Motor neuron (in vitro differentiated cells): ENCODE results near the gene CD9. TPM values are rescaled to one million over a fixed set of nuclear protein-coding genes. Genes with fewer than 3 reads are reported as not detected.

Experiments used
- ATAC-seq, 8 experiments: fragments of 200-7000 bp; cut with Tn5 transposase; replicated peaks in 6 of 8; 2 replicates each; pipeline ENCODE4 v1.8.0; 2021; ENCODE audit warnings: mild to moderate bottlenecking in 8 of 8, moderate library complexity in 8 of 8
- H3K27ac ChIP-seq, 2 donors: fragments of 250-450 bp; sonication (Bioruptor Pico); 2 replicates each; pipeline ENCODE4 v1.9.0; 2021; ENCODE audit warnings: antibody characterized with exemption in 2 of 2, mild to moderate bottlenecking in 2 of 2, moderate library complexity in 1 of 2
- H3K4me1 ChIP-seq, 2 donors: fragments of 250-450 bp; sonication (Bioruptor Pico); replicated peaks in 1 of 2; 2 replicates each; pipeline ENCODE4 v1.6.1; 2021; ENCODE audit warnings: antibody characterized with exemption in 2 of 2, mild to moderate bottlenecking in 2 of 2, moderate library complexity in 1 of 2
- H3K4me3 ChIP-seq, 5 donors: fragments of 250-450 bp; sonication (Bioruptor Pico); 2 replicates each; pipeline ENCODE4 v1.9.0; 2021; ENCODE audit warnings: antibody characterized with exemption in 5 of 5, mild to moderate bottlenecking in 5 of 5, moderate library complexity in 4 of 5
- WGBS, 10 experiments: fragments of 450-650 bp; shearing (Covaris generic); methylation state at CpG; one replicate each; pipeline ENCODE4 v1.0.0; 2022; 5-methylcytosine and 5-hydroxymethylcytosine counted together
- in situ Hi-C, 9 experiments: fragments of 400-800 bp; cut with MboI; loops; one replicate each; pipeline ENCODE4 v1.15.0; 2021; ENCODE audit warnings: low sequenced_read_pairs in 9 of 9, low pct_unique_long_range_greater_than_20kb in 2 of 9; ENCODE audit not compliant: unreplicated experiment in 9 of 9
- total RNA-seq, 8 experiments: library from RNA; unstranded; fragments of 300-600 nt; gene quantifications; 2 replicates each; pipeline versions ENCODE4 v1.2.3 to v1.2.4, GENCODE V29; 2022

CD9 gene
- total RNA-seq, 8 experiments from 2014 or later = 0.73 to 104 (median 2.5) TPM

DNA sequence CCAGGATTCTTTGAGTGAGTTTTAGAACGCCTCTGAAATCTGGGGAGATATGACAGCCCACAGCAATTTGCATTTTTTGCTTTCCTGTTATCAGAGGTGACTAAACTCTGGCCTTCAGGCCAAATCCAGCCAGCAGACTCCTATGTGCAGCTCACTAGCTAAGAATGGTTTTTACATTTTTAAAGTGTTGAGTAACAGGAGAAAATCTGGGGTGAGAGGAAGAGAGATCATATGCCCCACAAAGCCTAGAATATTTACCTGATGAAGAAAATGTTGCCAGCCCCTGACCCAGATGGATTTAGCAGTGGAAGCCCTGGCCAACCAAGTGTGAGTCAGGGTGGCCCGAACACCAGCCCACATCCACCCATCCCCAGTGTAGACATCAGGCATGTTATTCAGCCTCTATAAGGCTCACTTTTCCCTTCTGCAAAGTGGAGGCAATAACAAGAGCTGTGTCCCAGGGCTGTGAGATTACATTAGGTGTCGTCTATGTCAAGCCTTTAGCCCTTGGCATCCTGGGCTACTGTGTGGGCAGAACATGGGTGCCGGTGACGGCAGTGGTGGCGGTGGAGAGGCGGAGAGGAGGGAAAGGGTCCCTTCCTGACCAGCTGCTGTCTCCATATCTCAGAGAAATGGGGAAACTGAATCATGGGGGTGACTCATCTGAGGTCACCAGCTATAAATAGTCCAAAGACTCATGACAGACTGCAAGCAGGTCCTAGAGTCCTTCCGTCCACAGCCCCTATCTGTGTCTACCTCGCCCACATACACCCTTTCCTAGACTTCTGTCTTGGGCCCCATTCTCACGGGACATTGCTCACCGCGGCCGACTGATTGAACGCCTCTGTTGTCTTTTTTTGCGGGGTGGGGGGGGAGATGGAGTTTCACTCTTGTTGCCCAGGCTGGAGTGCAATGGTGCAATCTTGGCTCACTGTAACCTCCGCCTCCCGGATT, 32.6 kb upstream of the CD9 start:
- peak in 7 of 8 experiments; percentile 94 to 97 (median 96) for ATAC-seq
- no peak overlapping the region for H3K4me3 ChIP-seq
- peaks cover 0 to 5% of the 10 kb centered on the region in 2 donors for H3K4me1 ChIP-seq
- WGBS, 10 experiments = 3 to 100% (median 80%) methylated on average over 1 to 10 of the region's 17 CpGs; no CpG with 5 or more reads in 1 of the 10 experiments
- peak overlapping the region in 1 of 2 donors; percentile 55 for H3K27ac ChIP-seq
- in situ Hi-C loops = no loop called here

DNA sequence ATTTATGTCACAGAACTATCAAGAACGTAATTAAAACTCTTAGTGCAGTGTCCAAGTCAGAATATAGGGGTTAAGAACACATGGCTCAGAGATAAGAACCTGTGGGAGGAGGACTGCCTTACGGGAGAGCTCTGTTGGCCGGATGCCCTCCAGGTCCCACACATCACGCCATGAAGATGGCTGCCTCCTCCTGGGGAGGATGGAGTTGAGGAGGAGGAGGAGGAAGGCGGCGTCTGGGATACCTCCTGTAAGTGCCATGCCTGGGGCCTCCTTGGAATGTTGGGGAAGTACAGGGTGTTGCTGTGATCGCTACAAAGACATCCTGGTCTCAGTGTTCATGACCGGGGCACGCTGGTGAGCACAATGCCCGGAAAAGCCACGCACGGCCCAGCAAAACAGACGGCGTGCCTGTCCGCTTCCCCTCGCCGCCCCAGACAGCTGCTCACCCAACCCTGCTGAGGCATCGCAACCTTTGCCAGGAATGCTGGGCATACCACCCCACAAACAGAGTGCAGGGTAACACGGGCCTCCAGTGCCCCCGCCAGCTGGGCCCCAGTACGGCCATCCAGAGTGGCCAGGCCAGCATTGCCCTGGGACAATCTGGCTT, 28.7 kb upstream of the CD9 start:
- H3K4me3 ChIP-seq = no peak overlapping the region
- no peak overlapping the region for H3K27ac ChIP-seq
- H3K4me1 ChIP-seq = peaks cover 0 to 5% of the 10 kb centered on the region in 2 donors
- WGBS, 10 experiments = 80 to 100% (median 95%) methylated on average over 1 to 19 of the region's 21 CpGs; no CpG with 5 or more reads in 2 of the 10 experiments
- ATAC-seq = no peak
- in situ Hi-C loops = no loop called here

DNA sequence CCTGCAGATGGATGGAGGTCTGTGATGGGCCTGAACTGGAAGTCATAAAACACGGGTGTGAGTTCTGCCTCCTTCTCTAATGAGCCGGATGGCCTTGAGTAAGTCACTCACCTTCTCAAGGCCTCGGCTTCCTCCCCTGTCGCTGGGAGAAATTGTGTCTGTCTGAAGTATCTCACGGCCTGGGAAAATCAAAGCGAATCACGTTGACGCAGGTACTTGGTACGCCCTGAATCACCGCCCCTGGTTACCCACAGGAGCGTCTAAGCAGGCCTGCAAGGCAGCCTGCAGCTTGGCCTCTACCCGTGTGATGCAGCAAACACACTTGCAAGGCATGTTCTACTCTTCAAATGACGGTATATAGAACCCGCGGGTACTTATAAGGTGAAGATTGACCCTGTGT, 28.1 kb upstream of the CD9 start:
- in situ Hi-C loops = no loop called here
- 83 to 100% (median 89%) methylated on average over 3 to 9 of the region's 15 CpGs; no CpG with 5 or more reads in 4 of the 10 experiments for WGBS, 10 experiments

DNA sequence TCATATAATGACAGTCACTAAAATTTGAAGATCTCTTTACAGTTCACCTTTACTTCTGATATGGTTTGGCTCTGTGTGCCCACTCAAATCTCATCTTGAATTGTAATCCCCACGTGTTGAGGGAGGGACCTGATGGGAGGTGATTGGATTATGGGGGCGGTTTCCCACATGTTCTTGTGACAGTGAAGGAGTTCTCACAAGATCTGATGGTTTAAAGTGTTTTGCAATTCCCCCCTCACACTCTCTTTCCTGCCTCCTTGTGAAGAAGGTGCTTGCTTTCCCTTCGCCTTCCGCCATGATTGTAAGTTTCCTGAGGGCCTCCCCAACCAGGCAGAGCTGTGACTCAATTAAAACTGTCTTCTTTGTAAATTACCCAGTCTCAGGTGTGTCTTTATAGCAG, 27.3 kb upstream of the CD9 start:
- in situ Hi-C loops = no loop called here
- no peak for ATAC-seq
- WGBS, 10 experiments = 71 to 100% (median 92%) methylated on average over 1 to 3 of the region's 4 CpGs
- no peak overlapping the region for H3K4me3 ChIP-seq
- no peak overlapping the region for H3K27ac ChIP-seq
- peaks cover 0 to 3% of the 10 kb centered on the region in 2 donors for H3K4me1 ChIP-seq

More for the DNA sequence above, 28.1 kb upstream of the CD9 start:
- peaks cover 0 to 5% of the 10 kb centered on the region in 2 donors for H3K4me1 ChIP-seq
- ATAC-seq = no peak
- H3K4me3 ChIP-seq = no peak overlapping the region
- H3K27ac ChIP-seq = no peak overlapping the region

DNA sequence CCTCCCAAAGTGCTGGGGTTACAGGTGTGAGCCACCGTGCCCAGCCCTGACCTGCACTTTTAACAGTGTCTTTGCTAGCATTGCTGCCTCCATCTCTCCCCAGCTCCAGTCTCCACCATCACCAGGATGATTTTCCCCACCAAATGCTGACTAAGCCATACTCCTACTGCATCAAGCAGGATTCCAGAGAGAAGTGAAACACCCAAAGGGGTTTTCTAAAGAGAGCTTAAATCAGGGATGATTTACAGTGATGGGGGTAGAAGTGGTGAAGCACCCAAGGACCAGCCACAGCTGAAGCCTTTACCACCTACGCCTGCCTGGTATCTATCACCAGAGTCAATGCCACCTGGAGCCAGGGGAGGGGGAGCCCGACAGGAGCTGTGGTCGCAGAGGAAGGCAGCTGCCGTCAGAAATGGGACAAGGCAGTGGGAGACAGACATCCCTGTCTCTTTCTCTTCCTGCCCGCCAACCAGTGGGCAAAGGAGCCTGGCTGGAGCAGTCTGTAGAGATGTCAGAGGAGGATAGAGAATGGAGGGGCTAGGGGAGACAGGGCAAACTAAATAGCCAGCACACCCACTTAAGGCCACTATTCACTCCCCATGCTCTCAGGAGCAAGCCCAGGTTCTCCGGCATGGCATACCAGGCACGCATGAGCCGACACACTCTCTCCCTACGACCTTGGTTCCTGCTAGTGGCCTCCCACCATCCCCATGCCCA, 22.4 kb upstream of the CD9 start:
- in situ Hi-C loops = loop anchor here in 1 of 9 experiments (25.0 kb wide), 1 partner anchor 110 kb away; no protein-coding TSS in a partner anchor
- ATAC-seq = no peak
- Histone ChIP-seq H3K4me3 (no peak overlapping the region), H3K4me1 (peaks cover 11 to 36% of the 10 kb centered on the region in 2 donors), H3K27ac (no peak overlapping the region)
- 76 to 100% (median 90%) methylated on average over 2 to 8 of the region's 10 CpGs; no CpG with 5 or more reads in 2 of the 10 experiments for WGBS, 10 experiments

DNA sequence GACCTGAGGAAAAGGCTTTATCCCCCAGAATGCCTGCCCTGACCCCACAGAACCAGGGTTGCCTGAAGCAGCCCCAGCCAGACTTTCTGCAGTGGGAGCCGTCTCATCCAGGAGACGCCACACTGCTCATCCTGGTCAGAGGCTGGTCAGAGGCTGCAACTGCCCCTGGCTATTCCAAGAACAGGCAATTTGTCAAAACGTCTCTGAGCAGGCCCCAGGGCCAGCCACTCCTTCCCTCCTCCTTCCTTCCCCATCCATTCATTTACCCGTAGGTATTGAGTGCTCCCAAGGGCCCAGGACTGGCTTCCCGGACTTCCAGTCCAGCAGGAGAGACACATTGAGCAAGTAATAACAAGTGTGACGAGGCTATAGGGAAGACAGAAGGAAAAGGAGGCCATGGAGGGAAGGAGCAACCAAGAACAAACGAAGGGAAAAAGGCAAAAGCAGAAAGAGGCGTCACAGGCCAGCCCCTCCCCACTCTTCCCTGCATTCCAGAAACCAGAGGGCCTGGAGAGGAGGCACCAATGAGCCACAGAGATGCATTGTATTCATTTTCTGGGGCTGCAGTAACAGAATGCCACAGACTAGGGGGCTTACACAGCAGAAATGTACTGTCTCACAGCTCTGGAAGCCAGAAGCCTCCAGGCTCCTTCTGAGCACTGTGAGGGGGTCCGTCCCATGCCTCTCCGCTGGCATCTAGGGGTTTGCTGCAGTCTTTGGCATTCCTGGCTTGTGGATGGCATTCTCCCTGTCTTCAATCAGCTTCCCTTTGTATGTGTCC, 21.0 kb upstream of the CD9 start:
- 33 to 60% (median 48%) methylated on average over 1 to 7 of the region's 10 CpGs; no CpG with 5 or more reads in 4 of the 10 experiments for WGBS, 10 experiments
- peaks cover 11 to 36% of the 10 kb centered on the region in 2 donors for H3K4me1 ChIP-seq
- peak in 6 of 8 experiments; percentile 3 to 95 (median 88) for ATAC-seq
- H3K27ac ChIP-seq = peak overlapping the region in 1 of 2 donors; percentile 74
- in situ Hi-C loops = loop anchor here in 1 of 9 experiments (25.0 kb wide), 1 partner anchor 108 kb away; no protein-coding TSS in a partner anchor
- H3K4me3 ChIP-seq = no peak overlapping the region

DNA sequence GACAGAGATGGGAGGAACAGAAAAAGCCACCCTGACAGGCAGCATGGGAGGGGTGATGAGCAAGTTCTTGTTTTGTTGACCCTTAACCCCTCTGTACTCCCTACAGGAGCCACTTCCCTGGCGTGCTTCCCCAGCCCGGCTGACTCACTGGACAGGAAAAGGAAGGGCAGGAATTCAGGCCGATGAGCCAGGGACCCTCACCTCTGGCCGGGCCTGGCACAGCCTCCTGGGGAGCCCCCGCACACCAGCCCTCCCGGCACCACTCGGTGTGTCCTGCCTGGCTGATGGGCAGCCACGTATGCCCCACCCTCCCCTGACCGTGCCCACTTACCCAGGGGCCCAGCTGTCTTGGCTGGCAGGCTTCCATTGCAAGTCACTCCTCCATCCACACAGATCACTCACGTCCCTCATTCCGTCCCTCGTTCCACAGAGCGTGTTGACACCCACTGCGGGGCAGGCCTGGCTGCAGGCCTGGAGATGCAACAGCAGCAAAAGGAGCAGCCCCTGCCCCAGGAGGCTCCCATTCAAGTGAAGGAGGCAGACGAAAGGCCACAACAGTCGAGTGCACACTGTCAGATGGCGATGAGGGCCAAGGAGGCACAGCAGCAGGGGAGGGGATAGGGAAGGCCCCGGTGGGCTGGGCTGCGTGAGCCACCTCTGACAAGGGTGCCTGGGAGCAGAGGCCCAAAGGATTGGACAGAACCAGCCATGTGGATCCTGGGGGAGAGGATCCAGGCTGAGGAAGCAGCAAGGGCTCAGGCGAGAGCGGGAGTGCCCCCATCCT, 19.7 kb upstream of the CD9 start:
- ATAC-seq = peak in 3 of 8 experiments; percentile 7 to 33 (median 9)
- 0 to 95% (median 62%) methylated on average over 1 to 5 of the region's 21 CpGs; no CpG with 5 or more reads in 4 of the 10 experiments for WGBS, 10 experiments
- Histone ChIP-seq H3K27ac (no peak overlapping the region), H3K4me3 (no peak overlapping the region), H3K4me1 (peaks cover 11 to 36% of the 10 kb centered on the region in 2 donors)
- in situ Hi-C loops = loop anchor here in 1 of 9 experiments (25.0 kb wide), 1 partner anchor 107 kb away; no protein-coding TSS in a partner anchor

DNA sequence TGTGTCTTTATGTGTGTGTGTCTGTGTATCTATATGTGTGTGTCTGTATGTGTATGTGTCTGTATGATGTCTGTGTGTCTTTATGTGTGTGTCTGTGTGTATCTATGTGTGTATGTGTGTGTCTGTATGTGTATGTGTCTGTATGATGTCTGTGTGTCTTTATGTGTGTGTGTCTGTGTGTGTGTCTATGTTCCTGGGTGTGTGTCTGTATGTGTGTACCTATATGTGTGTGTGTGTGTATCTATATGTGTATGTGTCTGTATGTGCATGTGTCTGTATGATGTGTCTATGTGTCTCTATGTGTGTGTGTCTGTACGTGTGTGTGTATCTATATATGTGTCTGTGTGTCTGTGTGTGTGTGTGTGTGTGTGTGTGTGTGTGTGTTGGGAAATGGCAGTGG, 19.0 kb upstream of the CD9 start:
- in situ Hi-C loops = loop anchor here in 1 of 9 experiments (25.0 kb wide), 1 partner anchor 106 kb away; no protein-coding TSS in a partner anchor
- Histone ChIP-seq H3K4me3 (no peak overlapping the region), H3K4me1 (peaks cover 11 to 36% of the 10 kb centered on the region in 2 donors), H3K27ac (no peak overlapping the region)
- ATAC-seq = no peak
- WGBS, 10 experiments = no CpG with 5 or more reads among the region's 1 CpG

DNA sequence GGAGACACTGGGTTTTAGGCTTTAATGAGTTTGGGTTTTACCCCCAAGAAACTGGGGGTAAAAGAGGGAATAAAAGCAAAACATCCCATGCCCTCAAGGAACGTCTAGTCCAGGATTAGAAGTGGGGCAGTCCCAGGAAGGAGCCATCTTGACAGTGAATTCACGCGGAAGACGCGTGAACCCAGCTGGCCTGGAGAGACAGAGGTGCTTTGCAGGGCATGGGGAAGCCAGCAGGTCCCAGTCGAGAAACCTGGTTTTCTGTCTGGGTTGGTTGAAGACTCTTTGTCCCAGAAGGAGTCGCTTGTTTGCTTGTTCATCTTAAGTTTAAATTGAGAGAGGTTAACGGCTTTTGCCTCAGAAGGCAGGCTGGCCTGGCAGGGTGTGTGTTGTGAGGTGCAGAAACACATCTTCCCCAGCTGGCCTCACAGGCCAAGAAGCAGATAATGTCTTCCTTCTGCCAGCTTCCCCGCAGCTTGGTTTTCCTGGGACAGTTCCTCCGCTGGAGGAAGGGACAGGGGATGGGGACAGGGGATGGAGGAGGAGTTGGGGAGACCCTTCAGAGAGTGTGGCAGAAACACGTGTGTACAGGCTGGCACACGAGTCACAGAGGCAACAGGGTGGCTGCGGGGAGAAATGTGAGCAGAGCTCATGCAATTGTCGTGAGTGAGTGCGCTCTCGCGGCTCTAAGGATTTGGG, 18.5 kb upstream of the CD9 start:
- in situ Hi-C loops = loop anchor here in 1 of 9 experiments (25.0 kb wide), 1 partner anchor 106 kb away; no protein-coding TSS in a partner anchor
- no peak overlapping the region for H3K4me3 ChIP-seq
- peaks cover 11 to 36% of the 10 kb centered on the region in 2 donors for H3K4me1 ChIP-seq
- ATAC-seq = peak in 1 of 8 experiments; percentile 5
- WGBS, 10 experiments = 40 to 100% (median 96%) methylated on average over 1 to 6 of the region's 17 CpGs; no CpG with 5 or more reads in 3 of the 10 experiments
- H3K27ac ChIP-seq = no peak overlapping the region

DNA sequence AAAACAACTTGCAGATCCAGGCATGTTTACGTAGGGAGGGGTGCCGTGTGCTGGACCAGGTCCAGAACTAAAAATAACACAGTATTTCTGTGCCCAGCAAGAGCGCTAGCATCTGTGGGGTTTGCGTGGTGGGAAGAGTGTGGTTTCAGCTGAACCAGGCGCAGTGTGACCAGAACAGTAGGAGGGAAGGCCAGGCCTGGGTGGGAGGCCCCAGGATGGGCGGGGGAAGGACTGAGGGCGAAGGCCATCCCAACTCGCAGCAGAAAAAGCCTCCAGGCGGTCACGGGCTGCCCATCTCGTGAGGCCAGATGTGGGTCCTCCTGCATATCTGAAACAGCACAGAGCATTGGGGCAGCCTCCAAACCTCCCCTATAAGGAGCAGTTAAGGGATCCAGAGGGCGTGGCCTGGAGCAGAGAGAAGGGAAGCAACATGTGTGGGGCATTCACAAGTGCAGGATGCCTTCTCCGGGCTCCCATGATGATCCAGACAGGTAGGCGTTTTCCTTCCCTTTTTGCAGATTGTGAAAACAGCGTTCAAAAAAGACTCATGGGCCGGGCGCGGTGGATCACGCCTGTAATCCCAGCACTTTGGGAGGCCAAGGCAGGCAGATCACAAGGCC, 17.8 kb upstream of the CD9 start:
- peak; percentile 4 to 95 (median 55) for ATAC-seq
- in situ Hi-C loops = loop anchor here in 1 of 9 experiments (25.0 kb wide), 1 partner anchor 105 kb away; no protein-coding TSS in a partner anchor
- WGBS, 10 experiments = 0 to 100% (median 75%) methylated on average over 1 to 5 of the region's 19 CpGs; no CpG with 5 or more reads in 4 of the 10 experiments
- Histone ChIP-seq H3K27ac (no peak overlapping the region), H3K4me1 (peaks cover 11 to 36% of the 10 kb centered on the region in 2 donors), H3K4me3 (no peak overlapping the region)
